Fibroblast of lung (primary cell): ENCODE data around the gene TMEM192. TPM values are rescaled to one million over a fixed set of nuclear protein-coding genes. Genes with fewer than 3 reads are reported as not detected.

Experiments
- DNase-seq, 2 donors: peaks; one replicate each; pipeline versions ENCODE4 v3.0.0 to v3.0.0-alpha.2; 2010; ENCODE audit warnings: low read depth in 2 of 2
- H2AFZ ChIP-seq: 2 replicates; pipeline ENCODE4 v1.5.1; 2012; ENCODE audit warnings: low read length, control low read depth, inconsistent platforms
- H3K27ac ChIP-seq: 2 replicates; pipeline ENCODE4 v1.5.1; 2011; ENCODE audit warnings: low read length, control low read depth; ENCODE audit not compliant: insufficient read depth
- H3K27me3 ChIP-seq: 2 replicates; pipeline ENCODE4 v1.5.1; 2011; ENCODE audit warnings: mild to moderate bottlenecking, low read length; ENCODE audit not compliant: control insufficient read depth, insufficient read depth
- H3K36me3 ChIP-seq: 2 replicates; pipeline ENCODE4 v1.5.1; 2011; ENCODE audit warnings: low read length; ENCODE audit not compliant: control insufficient read depth, insufficient read depth
- H3K4me1 ChIP-seq: 2 replicates; pipeline ENCODE4 v1.5.1; 2011; ENCODE audit warnings: low read length; ENCODE audit not compliant: control insufficient read depth, insufficient read depth; ENCODE audit errors: extremely low read depth
- H3K4me2 ChIP-seq: 2 replicates; pipeline ENCODE4 v1.5.1; 2011; ENCODE audit warnings: low read length, control low read depth; ENCODE audit not compliant: insufficient read depth; ENCODE audit errors: extremely low read depth
- H3K4me3 ChIP-seq, 4 experiments: fragments of 200-600 bp in 1 of 4; sonication (generic) in 1 of 4; replicated peaks in 1 of 4; 2 replicates each; pipeline ENCODE4 v1.5.1; 2011 to 2016; ENCODE audit warnings: low read length in 4 of 4, low read depth in 3 of 4, mild to moderate bottlenecking in 3 of 4, control low read depth in 2 of 4, inconsistent platforms in 1 of 4, mixed read lengths in 1 of 4; ENCODE audit not compliant: insufficient read depth in 1 of 4; ENCODE audit errors: control extremely low read depth in 1 of 4
- H3K79me2 ChIP-seq: 2 replicates; pipeline ENCODE4 v1.5.1; 2012; ENCODE audit warnings: mild to moderate bottlenecking, low read length, inconsistent platforms; ENCODE audit not compliant: control insufficient read depth, insufficient read depth
- H3K9ac ChIP-seq: 2 replicates; pipeline ENCODE4 v1.5.1; 2011; ENCODE audit warnings: mild to moderate bottlenecking, low read length, control low read depth; ENCODE audit not compliant: insufficient read depth
- H3K9me3 ChIP-seq: 2 replicates; pipeline ENCODE4 v1.5.1; 2012; ENCODE audit warnings: low read depth, low read length; ENCODE audit not compliant: control insufficient read depth, insufficient read depth
- H4K20me1 ChIP-seq: 2 replicates; pipeline ENCODE4 v1.5.1; 2011; ENCODE audit warnings: low read length; ENCODE audit not compliant: control insufficient read depth, insufficient read depth; ENCODE audit errors: extremely low read depth
- EZH2 ChIP-seq: IDR thresholded peaks from 2 replicates; pipeline ENCODE4 v1.5.1; 2012; ENCODE audit warnings: low read length, control low read depth, mild to moderate bottlenecking; ENCODE audit errors: missing control alignments
- polyA plus RNA-seq, 2 donors: library from polyadenylated mRNA; depleted of rRNA in 1 of 2; stranded (reverse) in 1 of 2; unstranded in 1 of 2; fragments of >200 nt; gene quantifications; 2 replicates each; pipeline ENCODE4 v1.2.1, GENCODE V29; 2011 to 2012; ENCODE audit warnings: missing spikeins in 1 of 2
- total RNA-seq: library from RNA; depleted of rRNA; stranded (reverse); fragments of >200 nt; gene quantifications from 2 replicates; pipeline ENCODE4 v1.2.1, GENCODE V29; 2014
- TF ChIP-seq, protein P1 (sequence below), 2 donors: IDR thresholded peaks in 1 of 2; conservative IDR thresholded peaks in 1 of 2; 1 replicate in 1 of 2; 2 replicates in 1 of 2; pipeline ENCODE4 v1.5.1; 2011 to 2012; ENCODE audit warnings: low read length in 2 of 2, control low read depth in 1 of 2, inconsistent platforms in 1 of 2, low read depth in 1 of 2, mild to moderate bottlenecking in 1 of 2

TMEM192 gene
- total and polyA plus RNA-seq, 2 donors (not counting 1 experiment from before 2014, with no cell fraction given), result 6.9 to 23.7 TPM

DNA sequence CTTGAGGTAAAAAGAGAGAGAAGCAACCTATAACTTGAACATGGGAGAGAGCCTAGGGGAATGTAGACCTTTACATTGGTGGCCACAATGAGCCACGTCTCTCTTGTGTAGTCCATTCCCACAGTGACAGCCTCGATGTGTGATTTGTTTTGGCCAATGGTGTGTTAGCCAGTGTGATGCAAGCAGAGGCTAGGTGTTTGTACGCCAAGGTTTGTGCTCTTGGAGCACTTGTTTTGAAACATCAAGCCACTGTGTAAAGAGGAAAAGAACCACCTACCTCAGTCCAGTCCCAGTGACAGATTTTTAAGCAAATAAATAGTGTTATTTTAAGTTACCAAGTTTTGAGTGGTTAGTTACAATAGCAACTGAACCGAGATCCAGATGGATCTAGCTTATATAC is 23.9 kb upstream of the TMEM192 start:
- Histone ChIP-seq H4K20me1 (no peaks in the 10 kb centered on the region), H2AFZ (no peak overlapping the region), H3K27me3 (no peaks in the 10 kb centered on the region), H3K9me3 (no peaks in the 10 kb centered on the region), H3K4me1 (no peaks in the 10 kb centered on the region), H3K27ac (no peak overlapping the region), H3K4me2 (no peak overlapping the region), H3K4me3 (no peak overlapping the region), H3K79me2 (no peaks in the 10 kb centered on the region), H3K36me3 (no peaks in the 10 kb centered on the region), H3K9ac (no peak overlapping the region)
- TF ChIP-seq EZH2, result no peak
- TF ChIP-seq, protein P1, sequence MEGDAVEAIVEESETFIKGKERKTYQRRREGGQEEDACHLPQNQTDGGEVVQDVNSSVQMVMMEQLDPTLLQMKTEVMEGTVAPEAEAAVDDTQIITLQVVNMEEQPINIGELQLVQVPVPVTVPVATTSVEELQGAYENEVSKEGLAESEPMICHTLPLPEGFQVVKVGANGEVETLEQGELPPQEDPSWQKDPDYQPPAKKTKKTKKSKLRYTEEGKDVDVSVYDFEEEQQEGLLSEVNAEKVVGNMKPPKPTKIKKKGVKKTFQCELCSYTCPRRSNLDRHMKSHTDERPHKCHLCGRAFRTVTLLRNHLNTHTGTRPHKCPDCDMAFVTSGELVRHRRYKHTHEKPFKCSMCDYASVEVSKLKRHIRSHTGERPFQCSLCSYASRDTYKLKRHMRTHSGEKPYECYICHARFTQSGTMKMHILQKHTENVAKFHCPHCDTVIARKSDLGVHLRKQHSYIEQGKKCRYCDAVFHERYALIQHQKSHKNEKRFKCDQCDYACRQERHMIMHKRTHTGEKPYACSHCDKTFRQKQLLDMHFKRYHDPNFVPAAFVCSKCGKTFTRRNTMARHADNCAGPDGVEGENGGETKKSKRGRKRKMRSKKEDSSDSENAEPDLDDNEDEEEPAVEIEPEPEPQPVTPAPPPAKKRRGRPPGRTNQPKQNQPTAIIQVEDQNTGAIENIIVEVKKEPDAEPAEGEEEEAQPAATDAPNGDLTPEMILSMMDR (conservative IDR thresholded peaks at IDR 0.05 in 1 of 2, IDR thresholded peaks at IDR 0.05 in 1 of 2; ENCODE audit: low read depth in 1 of 2, low read length in 2 of 2), result no peak
- no peak for DNase-seq

DNA sequence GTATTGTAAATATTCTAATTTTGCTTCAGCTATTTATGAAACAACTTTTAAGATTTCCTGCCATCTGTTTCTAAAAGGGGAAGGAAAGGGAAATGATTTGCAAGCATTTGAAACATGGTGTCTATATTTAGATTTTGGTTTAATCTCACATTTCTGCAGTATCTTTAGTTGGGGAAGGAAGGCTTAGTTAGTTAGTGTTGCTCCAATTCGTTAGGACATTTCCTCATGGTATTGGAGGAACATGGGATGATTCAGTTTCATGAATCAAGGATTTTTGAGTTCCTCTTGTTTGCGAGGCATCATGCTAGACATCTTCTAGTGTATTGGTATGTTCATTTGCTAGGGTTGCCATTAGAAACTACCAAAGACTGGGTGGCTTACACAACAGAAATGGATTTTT is 20.5 kb upstream of the TMEM192 start:
- Histone ChIP-seq H3K9ac (no peak overlapping the region), H3K36me3 (no peaks in the 10 kb centered on the region), H3K9me3 (no peaks in the 10 kb centered on the region), H4K20me1 (no peaks in the 10 kb centered on the region), H3K27me3 (peaks cover 6% of the 10 kb centered on the region), H3K4me3 (no peak overlapping the region), H3K4me1 (no peaks in the 10 kb centered on the region), H3K79me2 (no peaks in the 10 kb centered on the region), H2AFZ (no peak overlapping the region), H3K4me2 (no peak overlapping the region), H3K27ac (no peak overlapping the region)
- no peak for TF ChIP-seq EZH2
- TF ChIP-seq, protein P1 (conservative IDR thresholded peaks at IDR 0.05 in 1 of 2, IDR thresholded peaks at IDR 0.05 in 1 of 2; ENCODE audit: low read depth in 1 of 2, low read length in 2 of 2), result no peak
- DNase-seq, result no peak

DNA sequence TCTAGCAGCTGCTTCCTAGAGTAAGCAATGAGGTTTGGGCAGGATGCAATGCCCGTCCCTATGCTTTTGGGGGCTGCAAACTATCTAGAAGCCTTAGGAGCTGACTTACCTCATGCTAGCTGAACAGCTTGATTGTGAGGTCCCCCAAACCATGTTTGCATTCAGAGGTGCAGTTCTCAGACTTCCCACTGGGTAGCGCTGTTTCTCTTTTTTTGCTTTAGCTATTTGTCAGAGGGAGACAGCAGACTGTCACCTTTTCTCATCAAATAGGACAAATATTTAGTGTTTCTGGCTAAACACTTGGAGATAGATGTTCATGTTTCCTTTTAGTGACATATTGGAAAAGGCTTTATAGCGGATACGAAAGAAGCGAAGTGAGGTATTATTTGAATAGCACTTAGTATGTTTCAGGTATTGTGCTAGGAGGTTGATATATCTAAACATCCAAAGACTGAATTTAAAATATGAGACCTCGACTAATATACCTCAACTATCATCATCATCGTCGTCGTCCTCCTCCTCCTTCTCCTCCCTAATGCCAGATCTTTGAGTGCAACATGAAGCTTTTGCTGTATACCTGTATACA is 18.7 kb upstream of the TMEM192 start:
- Histone ChIP-seq H2AFZ (no peak overlapping the region), H3K36me3 (no peaks in the 10 kb centered on the region), H3K4me2 (no peak overlapping the region), H3K27me3 (peaks cover 6% of the 10 kb centered on the region), H3K4me1 (no peaks in the 10 kb centered on the region), H4K20me1 (no peaks in the 10 kb centered on the region), H3K27ac (no peak overlapping the region), H3K9me3 (no peaks in the 10 kb centered on the region), H3K9ac (no peak overlapping the region), H3K4me3 (no peak overlapping the region), H3K79me2 (no peaks in the 10 kb centered on the region)
- TF ChIP-seq, protein P1 (conservative IDR thresholded peaks at IDR 0.05 in 1 of 2, IDR thresholded peaks at IDR 0.05 in 1 of 2; ENCODE audit: low read depth in 1 of 2, low read length in 2 of 2), result peak; percentile 88 to 94
- no peak for TF ChIP-seq EZH2
- peak; percentile 26 to 66 for DNase-seq
